SK-N-SH treated with all-trans-retinoic acid at 6 μM for 48 hours (cell line): ENCODE results near the gene PLEKHA4.

Source experiments
- ATAC-seq: fragments of 200-7000 bp; cut with Tn5 transposase; 3 replicates; pipeline ENCODE4 v1.9.1; 2020; ENCODE audit warnings: mild to moderate bottlenecking, moderate library complexity
- ARNTL ChIP-seq: fragments of 450-650 bp; formaldehyde crosslinking; IDR thresholded peaks from 2 replicates; pipeline ENCODE4 v1.5.0; 2020; ENCODE audit warnings: low read depth, mild to moderate bottlenecking, moderate library complexity, borderline replicate concordance
- BACH2 ChIP-seq: fragments of 250-450 bp; sonication (Bioruptor Pico); IDR thresholded peaks from 2 replicates; pipeline ENCODE4 v1.9.0; 2021; ENCODE audit warnings: mild to moderate bottlenecking, borderline replicate concordance
- CSDC2 ChIP-seq: fragments of 250-450 bp; sonication (Bioruptor Pico); IDR thresholded peaks from 2 replicates; pipeline ENCODE4 v1.5.0; 2020; ENCODE audit warnings: mild to moderate bottlenecking, moderate library complexity
- ESRRG ChIP-seq: fragments of 250-450 bp; sonication (Bioruptor Pico); IDR thresholded peaks from 2 replicates; pipeline ENCODE4 v1.6.1; 2021; ENCODE audit warnings: mild to moderate bottlenecking
- GLIS3 ChIP-seq: fragments of 250-450 bp; sonication (Bioruptor Pico); IDR thresholded peaks from 2 replicates; pipeline ENCODE4 v1.5.0; 2020; ENCODE audit warnings: mild to moderate bottlenecking, moderate library complexity
- OSR1 ChIP-seq: fragments of 250-450 bp; sonication (Bioruptor Pico); IDR thresholded peaks from 2 replicates; pipeline ENCODE4 v1.8.0; 2022; ENCODE audit warnings: moderate library complexity, mild to moderate bottlenecking, inconsistent platforms
- RARB ChIP-seq: fragments of 250-450 bp; sonication (Bioruptor Pico); IDR thresholded peaks from 2 replicates; pipeline ENCODE4 v1.8.0; 2021; ENCODE audit warnings: mild to moderate bottlenecking, moderate library complexity
- SNAI2 ChIP-seq: fragments of 250-450 bp; sonication (Bioruptor Pico); IDR thresholded peaks from 2 replicates; pipeline ENCODE4 v1.5.0; 2020; ENCODE audit warnings: mild to moderate bottlenecking, moderate library complexity
- TCF4 ChIP-seq: fragments of 250-450 bp; sonication (Bioruptor Pico); IDR thresholded peaks from 2 replicates; pipeline ENCODE4 v1.8.0; 2021; ENCODE audit warnings: mild to moderate bottlenecking, moderate library complexity, borderline replicate concordance
- ZC3H10 ChIP-seq: fragments of 250-450 bp; sonication (Bioruptor Pico); IDR thresholded peaks from 2 replicates; pipeline ENCODE4 v1.5.1; 2021; ENCODE audit warnings: mild to moderate bottlenecking, moderate library complexity
- ZFP3 ChIP-seq: fragments of 250-450 bp; sonication (Bioruptor Pico); IDR thresholded peaks from 2 replicates; pipeline ENCODE4 v1.5.0; 2020; ENCODE audit warnings: mild to moderate bottlenecking, moderate library complexity
- ZNF565 ChIP-seq: fragments of 450-650 bp; formaldehyde crosslinking; conservative IDR thresholded peaks from 2 replicates; pipeline ENCODE4 v1.5.0; 2020; ENCODE audit warnings: low read depth, mild to moderate bottlenecking, moderate library complexity
- ZNF70 ChIP-seq: fragments of 450-650 bp; formaldehyde crosslinking; IDR thresholded peaks from 2 replicates; pipeline ENCODE4 v1.5.0; 2020; ENCODE audit warnings: mild to moderate bottlenecking, moderate library complexity
- ZNF8 ChIP-seq: fragments of 450-650 bp; formaldehyde crosslinking; IDR thresholded peaks from 2 replicates; pipeline ENCODE4 v1.5.0; 2020; ENCODE audit warnings: mild to moderate bottlenecking, moderate library complexity
- TF ChIP-seq, protein P1 (sequence below): fragments of 250-450 bp; sonication (Bioruptor Pico); IDR thresholded peaks from 2 replicates; pipeline ENCODE4 v1.5.1; 2021; ENCODE audit warnings: mild to moderate bottlenecking, moderate library complexity
- TF ChIP-seq, protein P2 (sequence below): fragments of 250-450 bp; sonication (Bioruptor Pico); IDR thresholded peaks from 2 replicates; pipeline ENCODE4 v1.8.0; 2020; ENCODE audit warnings: mild to moderate bottlenecking, moderate library complexity, borderline replicate concordance
- TF ChIP-seq, protein P3 (sequence below): fragments of 250-450 bp; sonication (Bioruptor Pico); IDR thresholded peaks from 2 replicates; pipeline ENCODE4 v1.5.0; 2020; ENCODE audit warnings: mild to moderate bottlenecking, moderate library complexity
- TF ChIP-seq, protein P4 (sequence below): fragments of 250-450 bp; sonication (Bioruptor Pico); IDR thresholded peaks from 2 replicates; pipeline ENCODE4 v1.8.0; 2021; ENCODE audit warnings: low read depth, mild to moderate bottlenecking, moderate library complexity, borderline replicate concordance

PLEKHA4 gene

DNA sequence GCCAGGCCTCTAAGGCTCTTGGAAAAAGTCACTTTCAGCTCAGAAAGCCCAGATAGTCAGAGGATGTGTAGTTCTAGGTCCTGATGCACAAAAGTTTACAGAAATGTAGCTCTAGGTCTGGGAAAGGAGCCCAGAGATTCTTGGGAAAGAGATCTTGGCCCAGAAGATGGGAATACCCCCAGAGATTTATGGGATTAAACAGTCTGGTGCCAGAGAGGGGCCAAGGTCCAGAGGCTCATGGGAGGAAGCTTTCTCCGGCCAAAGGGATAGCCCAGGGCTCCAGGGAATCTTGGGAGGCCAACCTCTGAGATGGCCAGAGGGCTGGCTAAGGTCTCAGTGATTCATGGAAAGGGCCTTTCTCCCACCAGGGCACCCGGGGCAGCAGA lies 72.7 kb downstream of the PLEKHA4 start:
- ATAC-seq = 0 out of 3 replicates have a peak, but pooled peaks have one; percentile 2
- TF ChIP-seq ARNTL (CRISPR knock-in tag) (no peak), TCF4 (CRISPR knock-in tag) (no peak), OSR1 (CRISPR knock-in tag) (no peak), ESRRG (CRISPR knock-in tag) (no peak), ZNF70 (no peak), GLIS3 (CRISPR knock-in tag) (no peak), SNAI2 (CRISPR knock-in tag) (no peak)
- TF ChIP-seq, protein P1, sequence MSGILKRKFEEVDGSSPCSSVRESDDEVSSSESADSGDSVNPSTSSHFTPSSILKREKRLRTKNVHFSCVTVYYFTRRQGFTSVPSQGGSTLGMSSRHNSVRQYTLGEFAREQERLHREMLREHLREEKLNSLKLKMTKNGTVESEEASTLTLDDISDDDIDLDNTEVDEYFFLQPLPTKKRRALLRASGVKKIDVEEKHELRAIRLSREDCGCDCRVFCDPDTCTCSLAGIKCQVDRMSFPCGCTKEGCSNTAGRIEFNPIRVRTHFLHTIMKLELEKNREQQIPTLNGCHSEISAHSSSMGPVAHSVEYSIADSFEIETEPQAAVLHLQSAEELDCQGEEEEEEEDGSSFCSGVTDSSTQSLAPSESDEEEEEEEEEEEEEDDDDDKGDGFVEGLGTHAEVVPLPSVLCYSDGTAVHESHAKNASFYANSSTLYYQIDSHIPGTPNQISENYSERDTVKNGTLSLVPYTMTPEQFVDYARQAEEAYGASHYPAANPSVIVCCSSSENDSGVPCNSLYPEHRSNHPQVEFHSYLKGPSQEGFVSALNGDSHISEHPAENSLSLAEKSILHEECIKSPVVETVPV (CRISPR knock-in tag) = no peak
- TF ChIP-seq, protein P2, sequence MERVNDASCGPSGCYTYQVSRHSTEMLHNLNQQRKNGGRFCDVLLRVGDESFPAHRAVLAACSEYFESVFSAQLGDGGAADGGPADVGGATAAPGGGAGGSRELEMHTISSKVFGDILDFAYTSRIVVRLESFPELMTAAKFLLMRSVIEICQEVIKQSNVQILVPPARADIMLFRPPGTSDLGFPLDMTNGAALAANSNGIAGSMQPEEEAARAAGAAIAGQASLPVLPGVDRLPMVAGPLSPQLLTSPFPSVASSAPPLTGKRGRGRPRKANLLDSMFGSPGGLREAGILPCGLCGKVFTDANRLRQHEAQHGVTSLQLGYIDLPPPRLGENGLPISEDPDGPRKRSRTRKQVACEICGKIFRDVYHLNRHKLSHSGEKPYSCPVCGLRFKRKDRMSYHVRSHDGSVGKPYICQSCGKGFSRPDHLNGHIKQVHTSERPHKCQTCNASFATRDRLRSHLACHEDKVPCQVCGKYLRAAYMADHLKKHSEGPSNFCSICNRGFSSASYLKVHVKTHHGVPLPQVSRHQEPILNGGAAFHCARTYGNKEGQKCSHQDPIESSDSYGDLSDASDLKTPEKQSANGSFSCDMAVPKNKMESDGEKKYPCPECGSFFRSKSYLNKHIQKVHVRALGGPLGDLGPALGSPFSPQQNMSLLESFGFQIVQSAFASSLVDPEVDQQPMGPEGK (CRISPR knock-in tag) = no peak

DNA sequence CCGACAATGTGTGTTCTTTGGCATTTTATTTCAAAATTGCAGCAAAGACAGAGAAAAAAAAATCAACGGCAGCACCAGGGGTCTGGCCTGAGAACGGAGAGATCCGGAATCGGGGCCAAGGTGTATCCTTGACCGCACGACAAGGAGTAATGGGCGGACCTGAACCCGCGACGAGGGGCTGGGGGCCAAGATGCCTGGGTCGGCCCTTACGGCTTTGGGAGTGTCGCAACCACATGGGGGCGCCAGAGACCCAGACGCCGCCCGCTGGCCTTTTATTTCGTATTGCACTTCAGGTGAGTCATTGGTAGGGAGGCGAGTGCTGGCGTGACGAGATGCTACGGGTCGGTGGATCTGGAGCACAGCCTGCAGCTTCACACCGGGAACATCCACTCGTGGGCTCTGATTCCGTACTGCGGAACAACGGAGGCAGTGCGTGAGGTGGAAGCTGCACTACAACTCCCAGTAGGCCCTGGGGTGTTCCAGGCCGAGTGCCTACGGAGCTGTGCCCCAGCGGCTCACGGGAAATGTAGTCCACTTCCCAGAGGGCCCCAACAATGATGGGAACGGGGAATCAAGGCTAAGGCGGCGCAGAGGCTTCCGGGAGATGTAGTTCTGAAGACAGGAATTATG lies 73.2 kb downstream of the PLEKHA4 start:
- ATAC-seq = peak; percentile 98
- TF ChIP-seq ZNF565 (CRISPR knock-in tag) (no peak; the same call in 1 of the 2 replicates), CSDC2 (CRISPR knock-in tag) (peak; percentile 80; the same call in 1 of the 2 replicates), ZFP3 (CRISPR knock-in tag) (peak; percentile 63; the same call in 1 of the 2 replicates)
- TF ChIP-seq, protein P3, sequence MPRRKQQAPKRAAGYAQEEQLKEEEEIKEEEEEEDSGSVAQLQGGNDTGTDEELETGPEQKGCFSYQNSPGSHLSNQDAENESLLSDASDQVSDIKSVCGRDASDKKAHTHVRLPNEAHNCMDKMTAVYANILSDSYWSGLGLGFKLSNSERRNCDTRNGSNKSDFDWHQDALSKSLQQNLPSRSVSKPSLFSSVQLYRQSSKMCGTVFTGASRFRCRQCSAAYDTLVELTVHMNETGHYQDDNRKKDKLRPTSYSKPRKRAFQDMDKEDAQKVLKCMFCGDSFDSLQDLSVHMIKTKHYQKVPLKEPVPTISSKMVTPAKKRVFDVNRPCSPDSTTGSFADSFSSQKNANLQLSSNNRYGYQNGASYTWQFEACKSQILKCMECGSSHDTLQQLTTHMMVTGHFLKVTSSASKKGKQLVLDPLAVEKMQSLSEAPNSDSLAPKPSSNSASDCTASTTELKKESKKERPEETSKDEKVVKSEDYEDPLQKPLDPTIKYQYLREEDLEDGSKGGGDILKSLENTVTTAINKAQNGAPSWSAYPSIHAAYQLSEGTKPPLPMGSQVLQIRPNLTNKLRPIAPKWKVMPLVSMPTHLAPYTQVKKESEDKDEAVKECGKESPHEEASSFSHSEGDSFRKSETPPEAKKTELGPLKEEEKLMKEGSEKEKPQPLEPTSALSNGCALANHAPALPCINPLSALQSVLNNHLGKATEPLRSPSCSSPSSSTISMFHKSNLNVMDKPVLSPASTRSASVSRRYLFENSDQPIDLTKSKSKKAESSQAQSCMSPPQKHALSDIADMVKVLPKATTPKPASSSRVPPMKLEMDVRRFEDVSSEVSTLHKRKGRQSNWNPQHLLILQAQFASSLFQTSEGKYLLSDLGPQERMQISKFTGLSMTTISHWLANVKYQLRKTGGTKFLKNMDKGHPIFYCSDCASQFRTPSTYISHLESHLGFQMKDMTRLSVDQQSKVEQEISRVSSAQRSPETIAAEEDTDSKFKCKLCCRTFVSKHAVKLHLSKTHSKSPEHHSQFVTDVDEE (CRISPR knock-in tag) = peak; percentile 91
- TF ChIP-seq, protein P4, sequence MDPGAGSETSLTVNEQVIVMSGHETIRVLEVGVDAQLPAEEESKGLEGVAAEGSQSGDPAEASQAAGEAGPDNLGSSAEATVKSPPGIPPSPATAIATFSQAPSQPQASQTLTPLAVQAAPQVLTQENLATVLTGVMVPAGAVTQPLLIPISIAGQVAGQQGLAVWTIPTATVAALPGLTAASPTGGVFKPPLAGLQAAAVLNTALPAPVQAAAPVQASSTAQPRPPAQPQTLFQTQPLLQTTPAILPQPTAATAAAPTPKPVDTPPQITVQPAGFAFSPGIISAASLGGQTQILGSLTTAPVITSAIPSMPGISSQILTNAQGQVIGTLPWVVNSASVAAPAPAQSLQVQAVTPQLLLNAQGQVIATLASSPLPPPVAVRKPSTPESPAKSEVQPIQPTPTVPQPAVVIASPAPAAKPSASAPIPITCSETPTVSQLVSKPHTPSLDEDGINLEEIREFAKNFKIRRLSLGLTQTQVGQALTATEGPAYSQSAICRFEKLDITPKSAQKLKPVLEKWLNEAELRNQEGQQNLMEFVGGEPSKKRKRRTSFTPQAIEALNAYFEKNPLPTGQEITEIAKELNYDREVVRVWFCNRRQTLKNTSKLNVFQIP (CRISPR knock-in tag) = 0 out of 2 replicates have a peak, but pooled peaks have one; percentile 66

DNA sequence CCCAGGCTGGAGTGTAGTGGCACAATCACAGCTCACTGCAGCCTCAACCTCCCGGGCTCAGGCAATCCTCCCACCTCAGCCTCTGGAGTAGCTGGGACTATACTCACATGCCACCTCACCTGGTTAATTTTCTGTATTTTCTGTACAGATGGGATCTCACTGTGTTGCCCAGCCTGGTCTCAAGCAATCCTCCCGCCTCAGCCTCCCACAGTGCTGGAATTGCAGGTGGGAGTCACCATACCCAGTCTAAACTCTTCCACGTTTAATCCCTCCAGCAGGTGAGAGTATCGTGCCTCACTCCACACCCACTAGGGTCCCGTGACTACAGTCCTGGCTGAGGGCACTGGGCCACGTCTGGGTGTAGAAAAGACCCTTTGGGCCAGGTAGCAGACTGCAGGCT lies 74.1 kb downstream of the PLEKHA4 start:
- ATAC-seq = no peak
- no peak for TF ChIP-seq CSDC2 (CRISPR knock-in tag)
- no peak for TF ChIP-seq BACH2 (CRISPR knock-in tag)
- TF ChIP-seq, protein P4 (CRISPR knock-in tag) = no peak
- TF ChIP-seq RARB (CRISPR knock-in tag) = no peak
- no peak for TF ChIP-seq ZC3H10
- TF ChIP-seq, protein P3 (CRISPR knock-in tag) = no peak
- no peak for TF ChIP-seq GLIS3 (CRISPR knock-in tag)
- TF ChIP-seq ARNTL (CRISPR knock-in tag) = no peak
- no peak for TF ChIP-seq OSR1 (CRISPR knock-in tag)
- TF ChIP-seq ZNF565 (CRISPR knock-in tag) = no peak
- TF ChIP-seq ZNF8 (CRISPR knock-in tag) = no peak
- no peak for TF ChIP-seq SNAI2 (CRISPR knock-in tag)
